Activated naive CD4-positive, alpha-beta T cell treated with anti-CD3 and anti-CD28 coated beads, Interleukin-2, amount 50 U/mL, for 24 hours (primary cell): ENCODE measurements around the gene TBC1D24.
"Not testable (repeated sequence)": the region's sequence is repeated elsewhere in the genome, so short reads cannot be mapped to it uniquely, and the experiment has no call there.

Experiments used
- H3K27ac Mint-ChIP-seq: one replicate; pipeline ENCODE4 v1.8.0; 2021; ENCODE audit warnings: mild to moderate bottlenecking, mixed read lengths
- H3K27me3 Mint-ChIP-seq: one replicate; pipeline ENCODE4 v1.8.0; 2021; ENCODE audit warnings: mixed read lengths
- H3K36me3 Mint-ChIP-seq: one replicate; pipeline ENCODE4 v1.8.0; 2021; ENCODE audit warnings: mixed read lengths
- H3K4me1 Mint-ChIP-seq: one replicate; pipeline ENCODE4 v1.8.0; 2021; ENCODE audit warnings: mixed read lengths
- H3K4me3 Mint-ChIP-seq: one replicate; pipeline ENCODE4 v1.8.0; 2021; ENCODE audit warnings: mild to moderate bottlenecking, mixed read lengths
- H3K9me3 Mint-ChIP-seq: one replicate; pipeline ENCODE4 v1.8.0; 2021; ENCODE audit warnings: mixed read lengths

Gene TBC1D24

DNA sequence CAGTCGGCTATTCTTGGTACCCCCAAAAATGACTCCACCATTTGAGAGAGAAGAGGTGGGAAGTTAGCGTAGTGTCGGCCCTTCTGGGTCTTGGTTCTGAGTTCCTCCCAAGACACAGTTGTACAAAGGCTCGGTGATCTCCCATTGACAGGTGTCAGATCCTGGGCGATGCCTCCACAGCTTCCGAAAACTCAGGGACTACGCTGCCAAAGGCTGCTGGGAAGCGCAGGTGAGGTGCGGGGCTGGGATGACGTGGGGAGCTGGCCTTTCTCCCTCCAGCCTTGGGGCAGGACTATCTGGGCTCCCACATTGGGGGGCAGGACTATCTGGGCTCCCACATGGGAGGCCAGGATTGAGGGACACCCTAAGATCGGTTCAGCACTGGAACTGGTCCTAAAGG lies 35.3 kb upstream of the TBC1D24 start:
- Mint-ChIP-seq H3K27me3 (no peaks in the 10 kb centered on the region), H3K36me3 (peaks cover 3% of the 10 kb centered on the region), H3K27ac (no peak overlapping the region), H3K4me1 (peaks cover 8% of the 10 kb centered on the region), H3K9me3 (no peaks in the 10 kb centered on the region), H3K4me3 (no peak overlapping the region)

DNA sequence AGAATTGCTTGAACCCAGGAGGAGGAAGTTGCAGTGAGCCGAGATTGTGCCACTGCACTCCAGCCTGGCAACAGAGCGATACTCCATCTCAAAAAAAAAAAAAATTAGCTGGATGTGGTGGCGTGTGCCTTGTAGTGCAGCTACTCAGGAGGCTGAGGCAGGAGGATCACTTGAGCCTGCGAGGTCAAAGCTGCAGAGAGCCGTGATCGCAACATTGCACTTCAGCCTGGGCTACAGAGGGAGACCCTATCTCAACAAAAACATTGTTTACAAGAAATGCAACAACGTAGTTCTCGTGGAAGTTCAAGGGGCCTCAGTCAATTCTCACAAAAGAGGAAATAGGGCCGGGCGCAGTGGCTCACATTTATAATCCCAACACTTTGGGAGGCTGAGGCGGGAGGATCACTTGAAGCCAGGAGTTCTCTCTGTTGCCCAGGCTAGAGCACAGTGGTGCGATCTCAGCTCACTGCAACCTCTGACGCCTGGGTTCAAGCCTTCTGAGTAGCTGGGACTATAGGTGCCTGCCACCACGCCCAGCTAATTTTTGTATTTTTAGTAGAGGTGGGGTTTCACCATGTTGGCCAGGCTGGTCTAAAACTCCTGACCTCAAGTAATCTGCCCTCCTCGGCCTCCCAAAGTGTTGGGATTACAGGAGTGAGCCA lies 33.7 kb upstream of the TBC1D24 start:
- not testable (repeated sequence) for H3K36me3 Mint-ChIP-seq, H3K4me3 Mint-ChIP-seq, H3K27ac Mint-ChIP-seq, H3K9me3 Mint-ChIP-seq, H3K4me1 Mint-ChIP-seq, H3K27me3 Mint-ChIP-seq

DNA sequence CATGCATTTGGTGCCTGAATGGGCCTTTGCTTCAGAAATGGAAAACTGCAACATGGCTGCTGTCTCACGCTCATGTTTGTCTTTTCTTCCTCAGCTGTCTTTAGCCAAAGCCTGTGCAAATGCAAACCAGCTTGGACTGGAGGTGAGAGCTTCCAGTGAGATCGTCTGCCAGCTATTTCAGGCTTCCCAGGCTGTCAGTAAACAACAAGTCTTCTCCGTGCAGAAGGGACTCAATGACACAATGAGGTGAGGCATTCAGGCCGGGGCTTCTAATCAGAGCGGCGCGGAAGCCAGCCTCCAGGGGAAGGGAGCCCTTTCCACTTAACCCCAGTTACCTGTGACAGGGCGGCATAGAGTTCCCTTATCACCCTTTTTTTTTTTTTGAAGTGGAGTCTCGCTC lies 31.4 kb upstream of the TBC1D24 start:
- Mint-ChIP-seq H3K36me3 (no peaks in the 10 kb centered on the region), H3K9me3 (no peaks in the 10 kb centered on the region), H3K27ac (no peak overlapping the region), H3K4me1 (peaks cover 8% of the 10 kb centered on the region), H3K4me3 (no peak overlapping the region), H3K27me3 (no peaks in the 10 kb centered on the region)

DNA sequence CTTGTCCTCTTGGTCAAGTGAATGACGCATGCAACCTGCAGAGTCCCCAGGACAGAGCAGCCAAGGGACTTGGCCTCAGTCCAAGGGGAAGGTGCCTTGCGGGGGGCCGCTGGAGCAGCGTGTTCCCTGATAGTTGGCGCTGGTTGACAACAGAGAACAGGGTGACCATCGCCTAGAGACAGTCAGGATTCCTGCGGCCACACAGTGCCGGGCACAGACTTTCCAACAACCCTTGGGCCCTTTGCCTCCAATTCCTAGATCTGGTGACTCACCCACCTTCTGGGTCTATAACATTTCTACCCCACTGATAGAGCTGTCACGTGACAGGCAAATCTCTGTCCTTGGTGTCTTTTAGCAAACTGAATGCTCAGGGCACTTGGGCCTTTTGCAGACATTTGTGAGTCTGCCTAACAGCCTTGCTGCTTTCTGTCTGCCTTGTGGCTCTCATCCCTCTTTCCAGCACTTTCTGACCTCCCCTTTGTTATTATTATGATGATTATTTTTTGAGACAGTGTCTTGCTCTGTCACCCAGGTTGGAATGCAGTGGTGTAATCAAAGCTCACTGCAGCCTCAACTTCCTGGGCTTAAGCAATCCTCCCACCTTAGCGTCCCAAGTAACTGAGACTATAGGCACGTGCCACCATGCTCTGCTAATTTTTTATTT lies 26.9 kb upstream of the TBC1D24 start:
- no peak overlapping the region for H3K4me3 Mint-ChIP-seq
- H3K27ac Mint-ChIP-seq = no peak overlapping the region
- no peaks in the 10 kb centered on the region for H3K36me3 Mint-ChIP-seq
- H3K9me3 Mint-ChIP-seq = no peaks in the 10 kb centered on the region
- H3K27me3 Mint-ChIP-seq = no peaks in the 10 kb centered on the region
- H3K4me1 Mint-ChIP-seq = no peaks in the 10 kb centered on the region

DNA sequence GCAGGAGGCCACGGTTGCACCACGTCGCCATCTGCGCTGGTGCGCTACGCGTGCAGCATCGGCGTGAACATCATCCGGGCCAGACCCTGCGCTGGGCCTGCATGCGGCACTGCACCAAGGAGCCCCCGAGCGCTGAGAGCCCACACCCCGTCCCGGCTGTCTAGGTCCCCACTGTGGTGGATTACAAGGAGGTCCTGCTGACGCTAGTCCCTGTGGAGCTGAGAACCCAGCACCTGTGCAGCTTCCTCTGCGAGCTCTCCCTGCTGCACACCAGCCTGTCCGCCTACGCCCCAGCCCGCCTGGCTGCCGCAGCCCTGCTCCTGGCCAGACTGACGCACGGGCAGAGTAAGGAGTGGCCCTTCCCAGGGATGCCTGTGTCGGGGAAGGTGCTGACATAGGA lies 25.8 kb upstream of the TBC1D24 start:
- Mint-ChIP-seq H3K27ac (no peak overlapping the region), H3K27me3 (no peaks in the 10 kb centered on the region), H3K4me3 (no peak overlapping the region), H3K36me3 (peaks cover 2% of the 10 kb centered on the region), H3K9me3 (no peaks in the 10 kb centered on the region), H3K4me1 (no peaks in the 10 kb centered on the region)

DNA sequence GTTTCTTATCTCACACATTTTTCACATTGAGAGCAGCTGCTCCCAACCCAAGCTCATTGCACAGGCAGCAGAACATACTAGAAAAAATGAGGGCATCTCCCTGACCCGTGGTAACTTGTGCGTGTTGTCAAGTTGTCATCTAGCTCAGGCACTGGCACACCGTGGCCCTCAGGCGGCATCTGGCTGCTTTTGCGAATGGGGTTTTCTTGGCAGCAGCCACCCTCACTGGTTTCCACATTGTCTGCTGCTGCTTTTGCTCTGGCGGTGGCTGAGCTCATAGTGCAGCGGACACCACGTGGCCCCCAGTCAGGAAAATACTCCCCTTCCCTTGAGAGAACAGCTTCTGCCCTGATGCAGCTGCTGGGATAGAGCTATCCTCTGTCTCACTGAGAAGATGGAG lies 24.4 kb upstream of the TBC1D24 start:
- peaks cover 2% of the 10 kb centered on the region for H3K36me3 Mint-ChIP-seq
- H3K9me3 Mint-ChIP-seq = no peaks in the 10 kb centered on the region
- H3K27me3 Mint-ChIP-seq = no peaks in the 10 kb centered on the region
- no peak overlapping the region for H3K4me3 Mint-ChIP-seq
- H3K4me1 Mint-ChIP-seq = no peaks in the 10 kb centered on the region
- H3K27ac Mint-ChIP-seq = no peak overlapping the region

DNA sequence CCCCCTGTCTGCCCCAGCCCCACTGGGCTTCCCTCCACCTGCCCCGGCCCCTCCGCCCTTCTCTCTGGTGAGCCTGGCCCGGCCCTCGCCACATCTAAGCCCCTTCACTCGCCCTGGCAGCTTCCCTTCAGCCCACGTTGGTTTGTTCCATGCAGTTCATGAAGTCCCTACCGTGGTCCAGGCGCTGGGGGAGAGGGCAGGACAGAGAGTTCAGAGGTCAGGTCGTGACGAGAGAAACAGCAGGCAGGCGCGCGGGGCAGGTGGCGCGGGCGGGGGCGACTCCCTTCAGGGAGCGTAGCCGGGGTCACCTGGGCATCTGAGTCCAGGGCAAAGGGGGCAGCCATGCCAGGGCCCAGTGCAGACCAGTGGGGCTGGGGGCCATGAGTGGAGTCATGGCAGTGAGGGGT lies 23.9 kb upstream of the TBC1D24 start:
- Mint-ChIP-seq H3K9me3 (no peaks in the 10 kb centered on the region), H3K36me3 (peaks cover 2% of the 10 kb centered on the region), H3K4me3 (no peak overlapping the region), H3K27me3 (no peaks in the 10 kb centered on the region), H3K27ac (no peak overlapping the region), H3K4me1 (no peaks in the 10 kb centered on the region)

DNA sequence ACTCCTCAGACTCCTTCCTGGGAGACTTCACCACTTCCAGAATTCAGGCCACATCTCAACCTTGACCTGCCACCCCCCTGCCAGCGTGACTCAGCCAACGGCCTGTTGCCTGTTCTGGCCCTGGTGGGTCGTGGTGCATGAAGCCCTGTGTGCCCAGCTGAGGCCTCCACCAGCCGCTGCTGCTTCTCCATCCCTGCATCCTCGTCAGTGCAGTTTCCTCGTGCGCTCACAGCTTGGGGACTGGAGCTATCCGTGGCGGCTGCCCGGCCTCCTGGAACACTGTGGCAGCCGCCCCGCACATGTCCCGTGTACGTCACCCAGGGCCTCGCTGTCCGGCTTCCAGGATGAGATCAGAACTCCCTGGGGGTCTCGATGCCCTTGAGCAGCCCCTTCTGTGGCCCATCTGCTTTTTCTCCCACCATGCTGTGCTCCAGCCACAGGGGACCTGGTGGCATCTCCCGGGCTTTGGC lies 23.0 kb upstream of the TBC1D24 start:
- Mint-ChIP-seq H3K4me3 (no peak overlapping the region), H3K27me3 (no peaks in the 10 kb centered on the region), H3K9me3 (no peaks in the 10 kb centered on the region), H3K4me1 (no peaks in the 10 kb centered on the region), H3K27ac (no peak overlapping the region), H3K36me3 (peaks cover 2% of the 10 kb centered on the region)

DNA sequence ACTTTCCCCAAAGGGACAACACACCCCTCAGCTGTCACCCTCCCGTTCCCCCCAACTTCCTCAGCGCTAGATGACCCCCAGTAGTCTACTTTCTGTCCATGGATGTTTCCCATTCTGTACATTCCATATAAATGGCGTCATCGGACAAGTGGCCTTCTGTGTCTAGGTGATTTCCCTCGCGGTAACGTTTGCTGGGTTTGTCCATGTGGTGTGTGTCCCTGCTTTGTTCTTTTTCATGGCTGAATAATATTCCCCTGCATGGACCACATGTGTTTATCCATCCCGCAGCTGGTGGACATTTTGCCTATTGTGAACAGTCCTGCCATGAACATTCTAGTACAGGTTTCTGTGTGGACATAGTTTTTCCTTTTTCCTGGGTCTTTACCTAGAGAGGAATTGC lies 22.3 kb upstream of the TBC1D24 start:
- Mint-ChIP-seq H3K4me1 (no peaks in the 10 kb centered on the region), H3K27ac (no peak overlapping the region), H3K27me3 (no peaks in the 10 kb centered on the region), H3K36me3 (peaks cover 2% of the 10 kb centered on the region), H3K9me3 (no peaks in the 10 kb centered on the region), H3K4me3 (no peak overlapping the region)

DNA sequence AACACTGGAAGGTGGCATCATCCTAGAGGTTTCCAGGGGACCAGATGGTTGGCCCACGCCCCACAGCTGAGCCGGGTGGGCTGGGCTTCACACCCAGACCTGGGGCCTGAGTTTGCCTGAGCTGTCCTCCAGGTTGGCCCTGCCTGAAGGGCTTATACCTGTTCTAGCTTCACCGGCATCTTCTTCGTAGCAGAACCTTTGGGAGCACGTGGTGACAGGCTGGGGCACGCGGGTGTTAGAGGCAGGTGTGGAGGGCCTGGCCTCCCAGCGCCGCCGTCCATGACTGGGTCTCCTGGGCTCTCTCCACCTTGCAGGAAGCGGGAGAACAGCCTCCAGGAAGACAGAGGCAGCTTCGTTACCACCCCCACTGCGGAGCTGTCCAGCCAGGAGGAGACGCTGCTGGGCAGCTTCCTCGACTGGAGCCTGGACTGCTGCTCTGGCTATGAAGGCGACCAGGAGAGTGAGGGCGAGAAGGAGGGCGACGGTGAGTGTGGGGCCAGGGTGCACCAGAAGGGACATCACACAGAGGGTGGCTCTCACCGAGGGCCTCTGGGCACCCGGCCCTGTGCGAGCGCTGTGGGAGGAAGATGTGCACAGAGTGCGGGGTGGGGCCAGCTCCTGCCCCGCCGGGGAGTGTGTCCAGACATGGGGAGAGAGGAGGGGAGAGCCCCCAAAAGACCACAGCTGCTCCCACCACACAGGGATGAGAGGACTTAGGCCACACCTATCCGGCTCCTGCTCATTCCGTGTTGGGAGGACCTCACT lies 19.7 kb upstream of the TBC1D24 start:
- H3K27ac Mint-ChIP-seq = no peak overlapping the region
- H3K36me3 Mint-ChIP-seq = peaks cover 2% of the 10 kb centered on the region
- H3K4me3 Mint-ChIP-seq = no peak overlapping the region
- no peaks in the 10 kb centered on the region for H3K27me3 Mint-ChIP-seq
- H3K4me1 Mint-ChIP-seq = peaks cover 6% of the 10 kb centered on the region
- H3K9me3 Mint-ChIP-seq = no peaks in the 10 kb centered on the region

DNA sequence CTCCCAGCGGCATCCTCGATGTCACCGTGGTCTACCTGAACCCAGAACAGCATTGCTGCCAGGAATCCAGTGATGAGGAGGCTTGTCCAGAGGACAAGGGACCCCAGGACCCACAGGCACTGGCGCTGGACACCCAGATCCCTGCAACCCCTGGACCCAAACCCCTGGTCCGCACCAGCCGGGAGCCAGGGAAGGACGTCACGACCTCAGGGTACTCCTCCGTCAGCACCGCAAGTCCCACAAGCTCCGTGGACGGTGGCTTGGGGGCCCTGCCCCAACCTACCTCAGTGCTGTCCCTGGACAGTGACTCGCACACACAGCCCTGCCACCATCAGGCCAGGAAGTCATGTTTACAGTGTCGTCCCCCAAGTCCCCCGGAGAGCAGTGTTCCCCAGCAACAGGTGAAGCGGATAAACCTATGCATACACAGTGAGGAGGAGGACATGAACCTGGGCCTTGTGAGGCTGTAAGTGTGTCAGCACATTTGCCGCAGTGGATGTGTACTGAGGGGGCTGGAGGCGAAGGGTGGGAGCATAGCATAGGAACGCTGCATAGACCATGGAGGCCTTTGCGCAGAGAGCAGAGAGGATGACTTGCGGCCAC lies 18.3 kb upstream of the TBC1D24 start:
- Mint-ChIP-seq H3K27me3 (no peaks in the 10 kb centered on the region), H3K4me3 (no peak overlapping the region), H3K27ac (no peak overlapping the region), H3K4me1 (peaks cover 6% of the 10 kb centered on the region), H3K36me3 (peaks cover 2% of the 10 kb centered on the region), H3K9me3 (no peaks in the 10 kb centered on the region)

DNA sequence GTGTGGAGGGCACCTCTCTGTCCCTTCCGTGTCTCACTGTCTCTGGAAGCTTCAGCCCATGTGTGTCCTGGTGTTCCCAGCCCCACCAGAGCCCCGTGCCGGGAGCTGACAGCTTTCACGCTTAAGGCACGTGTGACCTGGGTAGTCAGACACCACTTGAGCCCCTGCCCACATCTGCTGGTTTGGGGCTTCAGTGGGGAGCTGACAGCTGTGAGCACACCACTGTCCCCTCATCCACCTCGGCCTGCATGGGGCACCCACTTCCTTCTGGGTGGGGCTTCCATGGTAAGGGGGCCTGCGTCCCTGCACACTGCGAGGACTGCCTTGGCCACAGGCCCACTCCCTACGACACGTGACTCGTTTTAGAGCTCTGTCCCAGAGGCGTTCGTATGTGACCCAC lies 17.7 kb upstream of the TBC1D24 start:
- no peak overlapping the region for H3K4me3 Mint-ChIP-seq
- H3K9me3 Mint-ChIP-seq = no peaks in the 10 kb centered on the region
- peaks cover 6% of the 10 kb centered on the region for H3K4me1 Mint-ChIP-seq
- no peaks in the 10 kb centered on the region for H3K27me3 Mint-ChIP-seq
- peaks cover 2% of the 10 kb centered on the region for H3K36me3 Mint-ChIP-seq
- no peak overlapping the region for H3K27ac Mint-ChIP-seq

DNA sequence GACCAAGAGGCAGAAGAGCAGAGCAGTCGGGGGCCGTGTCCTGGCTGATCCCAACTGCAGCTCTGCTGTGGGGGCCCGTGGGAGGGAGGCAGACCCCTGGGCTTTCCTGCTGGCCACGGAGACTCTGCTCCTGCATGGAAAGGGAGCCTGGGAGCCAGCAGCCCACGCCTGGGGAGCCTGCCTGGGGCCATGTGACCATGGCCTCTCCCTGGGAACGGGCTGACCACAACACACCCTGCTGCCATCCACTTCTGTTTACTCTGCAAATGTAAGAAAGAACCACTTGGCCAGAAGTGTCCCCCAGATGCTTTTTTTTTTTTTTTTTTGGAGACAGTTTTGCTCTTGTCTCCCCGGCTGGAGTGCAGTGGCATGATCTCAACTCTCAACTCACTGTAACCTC lies 17.0 kb upstream of the TBC1D24 start:
- Mint-ChIP-seq H3K27me3 (no peaks in the 10 kb centered on the region), H3K36me3 (peaks cover 2% of the 10 kb centered on the region), H3K9me3 (no peaks in the 10 kb centered on the region), H3K27ac (no peak overlapping the region), H3K4me1 (peaks cover 6% of the 10 kb centered on the region), H3K4me3 (no peak overlapping the region)

DNA sequence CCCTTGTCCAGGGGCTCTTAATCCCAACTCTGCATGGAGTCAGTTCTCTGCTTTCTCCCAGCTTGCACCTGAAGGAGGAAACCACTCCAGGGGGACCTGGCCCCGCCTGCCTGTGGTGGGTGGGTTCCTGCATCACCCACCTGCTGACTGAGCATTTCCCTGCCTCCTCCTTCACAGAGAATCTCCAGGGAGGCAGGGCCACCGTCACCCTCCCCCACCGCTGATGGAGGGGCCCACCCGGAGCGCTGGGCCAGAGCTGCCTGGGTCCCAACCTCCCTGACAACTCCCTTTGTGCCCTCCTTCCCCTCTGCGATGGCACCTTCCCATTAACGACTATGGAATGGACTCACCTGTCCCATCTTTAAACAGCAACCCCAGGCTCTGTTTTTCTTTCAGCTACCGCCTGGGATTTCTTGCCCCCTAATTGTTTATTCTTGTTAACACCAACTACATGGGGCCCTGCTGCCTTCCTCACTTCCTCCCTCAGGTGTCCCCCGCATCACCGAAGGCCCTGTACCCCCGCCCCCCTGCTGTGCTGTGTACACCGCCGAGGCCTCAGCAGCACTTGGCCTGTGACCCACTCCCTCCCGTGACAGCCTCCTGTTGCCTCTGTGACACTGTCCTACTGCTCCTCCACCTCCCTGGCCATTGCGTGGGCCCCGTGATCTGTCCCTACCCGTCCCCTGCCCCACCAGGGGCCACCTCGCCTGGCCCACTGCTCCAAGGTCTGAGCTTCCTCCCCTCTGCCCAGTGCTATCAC lies 15.9 kb upstream of the TBC1D24 start:
- Mint-ChIP-seq H3K36me3 (no peaks in the 10 kb centered on the region), H3K4me1 (peaks cover 6% of the 10 kb centered on the region), H3K4me3 (peak overlapping the region; percentile 91), H3K9me3 (no peaks in the 10 kb centered on the region), H3K27me3 (no peaks in the 10 kb centered on the region), H3K27ac (peak overlapping the region; percentile 82)

DNA sequence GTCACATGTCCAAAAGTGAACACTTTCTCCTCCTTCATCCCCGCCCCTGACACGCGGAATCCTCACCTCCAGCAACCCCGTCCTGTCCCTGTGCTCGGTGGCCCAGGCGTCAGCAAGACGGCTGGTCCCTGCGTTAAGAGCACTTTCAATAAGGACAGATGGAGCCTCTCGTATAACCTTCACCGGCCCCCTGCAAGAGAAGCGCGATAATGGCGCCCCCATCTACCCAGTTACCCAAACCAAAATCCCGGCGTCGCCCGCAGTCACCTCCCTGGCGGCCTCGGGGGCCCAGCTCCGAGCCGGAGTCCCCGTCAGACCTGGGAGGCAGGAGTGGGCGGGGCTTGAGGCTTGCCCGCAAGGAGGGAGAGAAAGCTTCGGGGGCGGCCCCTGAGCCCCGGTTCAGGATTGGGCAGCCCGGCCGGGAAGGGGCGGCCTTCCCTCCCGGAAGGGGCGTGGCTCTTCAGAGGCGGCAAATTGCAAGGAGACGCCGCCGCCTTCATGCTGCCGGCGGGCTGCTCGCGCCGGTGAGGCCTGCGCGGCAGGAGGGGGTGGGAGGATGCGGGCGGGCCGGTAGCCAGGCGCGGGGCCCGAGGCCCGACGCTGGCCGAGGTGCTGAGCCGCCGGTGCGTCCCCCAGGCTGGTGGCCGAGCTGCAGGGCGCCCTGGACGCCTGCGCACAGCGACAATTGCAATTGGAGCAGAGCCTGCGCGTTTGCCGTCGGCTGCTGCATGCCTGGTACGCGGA lies 15.1 kb upstream of the TBC1D24 start, which contains the start of gene TEDC2:
TEDC2 (plus strand) TSS at position 463 of the 744 bp plus-strand sequence; CDS start at position 499, 36 bp downstream.
- Mint-ChIP-seq H3K27ac (peak within 1 kb of the TSS; percentile 82), H3K36me3 (no peaks in the 10 kb centered on the region), H3K27me3 (no peaks in the 10 kb centered on the region), H3K4me1 (peaks cover 6% of the 10 kb centered on the region), H3K9me3 (no peaks in the 10 kb centered on the region), H3K4me3 (peak within 1 kb of the TSS; percentile 91)
